GM21526 (cell line): ENCODE data around the gene MME.
"Not testable (repeated sequence)": the region's sequence is repeated elsewhere in the genome, so short reads cannot be mapped to it uniquely, and the experiment has no call there.

Experiments used
- ATAC-seq: cut with Tn5 transposase; IDR thresholded peaks from one replicate; pipeline ENCODE4 v1.9.1; 2021; ENCODE audit warnings: moderate library complexity; ENCODE audit not compliant: unreplicated experiment, low FRiP score

The MME gene

GRCh38 chr3:155083313-155083905 lies 3.3 kb downstream of the MME start:
- ATAC-seq = no peak

GRCh38 chr3:155084567-155084966 lies 4.4 kb downstream of the MME start:
- ATAC-seq = no peak

GRCh38 chr3:155086051-155086450 lies 5.9 kb downstream of the MME start:
- no peak for ATAC-seq

- ATAC-seq = no peak
These were observed 8.7 kb downstream of the MME start for GRCh38 chr3:155088706-155089345.

DNA sequence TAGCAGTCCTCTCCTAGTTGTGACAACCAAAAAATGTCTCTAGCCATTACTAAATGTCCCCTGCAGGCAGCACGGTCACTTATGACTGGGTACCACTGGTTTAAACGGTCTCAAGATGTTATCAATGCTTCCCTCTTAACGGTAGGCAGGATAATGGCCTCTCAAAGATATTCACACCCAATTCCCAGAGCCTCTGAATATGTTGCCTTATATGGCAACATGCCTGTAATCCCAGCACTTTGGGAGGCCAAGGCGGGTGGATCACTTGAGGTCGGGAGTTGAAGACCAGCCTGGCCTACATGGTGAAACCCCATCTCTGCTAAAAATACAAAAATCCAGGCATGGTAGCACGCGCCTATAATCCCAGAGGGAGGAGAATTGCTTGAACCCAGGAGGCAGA lies 9.4 kb downstream of the MME start:
- ATAC-seq = no peak

- ATAC-seq = no peak
These were observed 13.1 kb downstream of the MME start for GRCh38 chr3:155093261-155093660.

DNA sequence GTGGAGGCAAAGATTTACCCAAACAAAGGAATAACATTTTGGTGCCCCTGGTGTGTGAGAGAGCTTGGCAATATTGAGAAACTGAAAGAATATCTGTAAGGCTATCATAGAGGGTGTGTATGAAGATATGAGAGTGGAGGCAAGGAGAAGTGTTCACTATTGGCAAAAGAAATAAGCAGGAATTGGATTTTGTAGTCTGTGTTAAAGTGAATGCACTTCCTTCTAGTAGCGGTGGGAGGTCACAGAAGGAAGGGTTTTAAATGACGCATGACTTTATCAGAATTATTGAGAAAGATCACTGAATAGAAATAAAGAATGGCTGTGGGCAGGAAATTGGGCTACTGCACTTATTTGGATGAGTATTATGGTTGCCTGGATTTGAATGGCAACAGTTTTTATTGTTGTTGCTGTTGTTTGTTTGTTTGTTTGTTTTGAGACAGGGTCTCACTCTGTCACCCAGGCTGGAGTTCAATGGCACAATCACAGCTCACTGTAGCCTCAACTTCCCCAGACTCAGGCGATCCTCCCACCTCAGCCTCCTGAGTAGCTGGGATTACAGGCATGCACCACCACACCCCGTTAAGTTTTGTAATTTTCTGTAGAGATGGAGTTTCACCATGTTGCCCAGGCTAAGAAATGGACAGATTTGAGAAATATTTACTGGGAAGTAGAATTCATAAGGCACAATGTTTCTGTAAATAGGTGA lies 16.3 kb downstream of the MME start:
- no peak for ATAC-seq

GRCh38 chr3:155097009-155097349 lies 16.9 kb downstream of the MME start:
- ATAC-seq = no peak

DNA sequence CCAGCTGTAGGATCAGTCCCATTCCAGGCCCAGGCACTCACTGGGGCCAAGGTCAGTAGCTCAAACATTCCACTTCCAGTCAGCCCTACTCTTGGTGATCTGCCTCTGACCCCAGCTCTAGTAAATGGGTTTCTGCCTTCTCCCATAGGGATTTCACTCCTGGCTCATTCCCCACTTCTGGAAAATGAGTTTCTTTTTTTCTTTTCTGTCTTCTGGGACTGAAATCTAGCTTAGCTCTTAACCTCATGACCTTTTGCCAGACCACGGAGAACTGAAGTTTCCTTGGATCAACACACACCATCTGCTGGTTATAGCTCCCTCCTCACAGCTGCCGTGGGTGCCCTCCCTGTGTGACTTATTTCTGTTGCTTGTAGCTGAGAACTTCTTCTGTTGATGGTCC lies 21.3 kb downstream of the MME start:
- no peak for ATAC-seq

GRCh38 chr3:155102329-155102728 lies 22.2 kb downstream of the MME start:
- no peak for ATAC-seq

GRCh38 chr3:155103686-155104085 lies 23.6 kb downstream of the MME start:
- ATAC-seq = no peak

GRCh38 chr3:155106119-155106518 lies 26.0 kb downstream of the MME start:
- ATAC-seq = no peak

DNA sequence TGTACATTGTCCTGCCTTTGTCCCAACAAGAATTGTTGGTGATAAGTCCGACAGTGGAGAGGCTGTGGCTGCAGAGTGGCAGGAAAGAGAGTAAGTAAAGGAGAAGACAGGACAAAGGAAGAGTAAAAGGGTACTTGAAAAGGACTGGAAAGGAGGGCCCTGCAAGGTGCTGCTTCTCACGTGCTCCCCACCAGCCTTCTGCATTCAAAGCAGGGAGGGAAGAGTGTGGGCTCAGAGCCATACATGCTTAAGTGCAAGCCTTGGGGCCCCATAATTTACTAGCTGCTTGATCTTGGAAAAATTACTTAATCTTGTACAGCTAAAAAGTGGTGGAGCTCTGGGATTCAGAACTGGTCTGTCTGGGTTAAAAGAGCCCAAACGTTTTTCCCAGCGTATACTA lies 29.9 kb downstream of the MME start:
- ATAC-seq = no peak

GRCh38 chr3:155110996-155111901 lies 31.1 kb downstream of the MME start:
- no peak for ATAC-seq

DNA sequence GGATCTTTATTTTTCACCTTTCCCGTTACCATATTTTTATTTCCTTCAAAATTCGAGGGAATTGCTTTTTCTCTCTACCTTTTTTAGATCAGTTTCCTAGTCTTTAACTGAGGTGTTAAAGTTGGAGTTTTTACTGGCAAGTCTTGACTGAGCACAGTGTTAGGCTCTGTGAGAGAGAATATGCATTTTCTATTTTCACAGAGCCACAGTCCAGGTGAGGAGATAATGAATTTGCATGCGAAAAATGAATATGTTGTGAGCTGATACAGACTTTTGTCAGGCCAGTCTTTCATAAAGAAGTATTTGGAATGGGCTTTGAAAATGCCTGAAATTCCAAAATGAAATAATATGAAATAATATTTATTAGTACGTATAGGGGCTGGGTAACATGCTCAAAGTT lies 31.9 kb downstream of the MME start:
- no peak for ATAC-seq

- ATAC-seq = no peak
These were observed 32.7 kb downstream of the MME start for GRCh38 chr3:155112661-155113389.

GRCh38 chr3:155124745-155125144 lies 44.6 kb downstream of the MME start:
- ATAC-seq = not testable (repeated sequence)

DNA sequence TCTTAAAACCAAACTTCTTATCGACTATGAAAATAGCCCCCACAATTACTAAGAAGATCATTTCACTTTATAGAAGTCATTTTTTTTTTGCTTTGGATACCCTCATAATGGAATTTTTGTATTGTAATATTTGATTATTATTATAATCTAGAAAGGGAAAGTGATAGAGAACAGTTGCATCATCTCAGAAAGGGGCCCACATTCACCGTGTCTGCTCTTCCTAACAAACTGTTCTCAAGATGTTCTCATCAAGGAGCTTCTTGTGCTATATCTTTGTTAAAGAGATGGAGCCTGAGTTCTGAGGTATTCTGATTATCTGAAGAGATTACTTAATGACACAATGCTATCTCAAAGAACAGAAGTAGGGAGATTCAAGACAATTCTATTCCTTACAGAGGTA lies 49.3 kb downstream of the MME start:
- no peak for ATAC-seq

DNA sequence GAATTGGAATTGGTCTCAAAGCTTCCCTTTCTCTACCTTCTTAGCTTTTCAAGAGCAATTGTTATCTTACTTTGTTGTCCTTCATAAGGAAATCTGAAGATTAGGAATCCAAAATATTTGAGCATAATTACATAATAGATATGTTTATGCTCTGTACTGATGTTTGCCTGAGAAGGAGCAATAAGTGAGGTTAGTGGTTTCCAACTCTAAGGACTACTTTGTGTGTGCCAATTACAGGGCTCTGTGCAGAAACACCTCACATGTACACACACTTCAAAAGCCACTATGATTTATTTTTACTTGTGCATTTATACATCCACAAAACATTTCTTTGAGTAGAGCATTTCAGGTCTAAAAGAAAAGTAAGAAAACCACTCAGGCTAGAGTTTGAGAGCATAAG lies 49.9 kb downstream of the MME start:
- no peak for ATAC-seq

GRCh38 chr3:155131104-155131503 lies 51.0 kb downstream of the MME start:
- peak; percentile 67 for ATAC-seq
